SHP77 (cell line): ENCODE results near the gene SRP68.

Experiments
- DNase-seq, 2 experiments: peaks; one replicate each; lab custom pipeline; 2025; lab: John Stamatoyannopoulos, UW

The SRP68 gene

GRCh38 chr17:75996665-75997590 is 75.4 kb downstream of the SRP68 start:
- no peak for DNase-seq

DNA sequence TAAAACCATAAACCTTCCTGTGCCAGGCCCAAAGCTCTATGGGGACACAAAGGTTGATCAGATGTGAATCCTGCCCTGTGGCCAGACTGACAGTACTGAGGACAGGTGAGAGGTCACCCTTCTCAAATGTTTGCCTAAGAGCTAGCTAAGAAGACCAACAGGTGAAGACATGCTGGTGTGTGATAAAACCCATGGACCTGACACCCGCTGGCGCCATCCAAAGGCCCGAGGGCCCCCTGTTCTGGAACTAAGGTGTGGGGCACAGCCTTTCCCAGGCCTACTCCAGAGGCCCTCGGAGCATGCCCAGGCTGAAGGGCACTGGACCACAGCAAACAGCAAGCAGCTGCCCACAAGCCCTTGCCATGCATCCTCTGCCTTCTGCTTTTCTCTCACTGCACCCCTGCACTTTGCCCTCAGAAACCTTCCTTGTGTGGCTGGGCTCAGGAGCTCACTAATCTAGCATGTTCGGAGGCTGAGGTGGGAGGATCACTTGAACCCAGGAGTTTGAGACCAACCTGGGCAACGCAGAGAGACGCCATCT is 76.9 kb downstream of the SRP68 start:
- no peak for DNase-seq

DNA sequence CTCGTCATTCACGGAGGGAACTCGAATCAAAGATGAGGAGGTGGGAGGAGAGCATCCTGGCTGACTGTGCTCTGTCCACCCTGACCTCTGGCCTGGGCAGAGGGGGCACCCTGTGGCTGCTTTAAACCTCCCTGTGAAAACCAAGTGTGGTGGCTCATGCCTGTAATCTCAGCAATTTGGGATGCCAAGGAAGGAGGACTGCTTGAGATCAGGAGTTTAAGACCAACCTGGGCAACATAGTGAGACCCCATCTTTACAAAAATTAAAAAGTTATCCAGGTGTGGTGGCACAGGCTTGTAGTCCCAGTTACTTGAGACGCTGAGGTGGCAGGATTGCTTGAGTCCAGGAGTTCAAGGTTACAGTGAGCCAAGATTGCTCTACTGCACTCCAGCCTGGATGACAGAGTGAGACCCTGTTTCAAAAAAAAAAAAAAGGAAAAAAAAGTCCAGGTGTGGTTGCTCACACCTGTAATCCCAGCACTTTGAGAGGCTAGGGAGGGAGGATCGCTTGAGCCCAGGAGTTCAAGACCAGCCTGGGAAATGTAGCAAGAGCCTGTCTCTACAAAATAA is 77.4 kb downstream of the SRP68 start:
- DNase-seq, result no peak

GRCh38 chr17:75991396-75991795 is 80.9 kb downstream of the SRP68 start:
- DNase-seq, result no peak
